Fibroblast of peridontal ligament (primary cell): Measurements from ENCODE around the gene BLVRB.

ENCODE experiments used
- DNase-seq: peaks from one replicate; pipeline ENCODE4 v3.0.0-alpha.2; 2010; ENCODE audit errors: extremely low read depth

Gene BLVRB

GRCh38 chr19:40403262-40403984, 62.1 kb downstream of the BLVRB start:
- peak; percentile 81 for DNase-seq

- peak; percentile 34 for DNase-seq
Measured at GRCh38 chr19:40400559-40400958, 65.0 kb downstream of the BLVRB start.

- no peak for DNase-seq
Measured at GRCh38 chr19:40398417-40399131, 67.0 kb downstream of the BLVRB start.
